Prostate gland (tissue), 2 donors: ENCODE data around the gene KDM4C.

Experiments used
- POLR2A ChIP-seq: fragments of 450-650 bp; IDR thresholded peaks from one replicate; pipeline ENCODE4 v1.6.1; 2016; ENCODE audit warnings: antibody characterized with exemption, mild to moderate bottlenecking
- POLR2AphosphoS5 ChIP-seq: sonication (generic); formaldehyde crosslinking; IDR thresholded peaks from one replicate; pipeline ENCODE4 v1.6.1; 2017; ENCODE audit warnings: antibody characterized with exemption
- TF ChIP-seq, protein P1 (sequence below), 4 experiments: fragments of 200-600 bp in 2 of 4; fragments of 450-650 bp in 2 of 4; sonication (generic) in 2 of 4; IDR thresholded peaks; 1 replicate in 3 of 4; 2 replicates in 1 of 4; pipeline ENCODE4 v1.5.1; 2016 to 2019; ENCODE audit warnings: antibody characterized with exemption in 4 of 4, mild to moderate bottlenecking in 2 of 4, moderate library complexity in 2 of 4

DNA sequence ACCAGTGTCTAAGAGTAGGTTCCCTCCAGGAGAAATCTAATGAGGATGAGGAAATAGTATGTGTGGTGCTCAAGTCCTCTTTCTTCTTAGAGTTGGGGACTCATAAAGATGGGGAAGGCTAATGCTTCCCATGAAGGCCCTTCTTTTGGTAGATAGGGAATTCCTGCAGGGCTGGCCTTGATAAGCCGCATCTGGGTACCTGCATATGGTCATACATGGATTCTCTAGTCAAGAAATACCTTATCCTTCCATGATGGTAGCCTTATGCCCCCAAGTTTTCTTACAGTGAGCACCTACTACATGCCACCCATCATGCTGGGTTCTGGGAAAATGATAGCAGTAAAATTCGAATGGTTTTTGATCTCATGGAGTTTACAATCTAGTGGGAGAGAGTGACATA is 382.6 kb downstream of the KDM4C start:
- TF ChIP-seq, protein P1, sequence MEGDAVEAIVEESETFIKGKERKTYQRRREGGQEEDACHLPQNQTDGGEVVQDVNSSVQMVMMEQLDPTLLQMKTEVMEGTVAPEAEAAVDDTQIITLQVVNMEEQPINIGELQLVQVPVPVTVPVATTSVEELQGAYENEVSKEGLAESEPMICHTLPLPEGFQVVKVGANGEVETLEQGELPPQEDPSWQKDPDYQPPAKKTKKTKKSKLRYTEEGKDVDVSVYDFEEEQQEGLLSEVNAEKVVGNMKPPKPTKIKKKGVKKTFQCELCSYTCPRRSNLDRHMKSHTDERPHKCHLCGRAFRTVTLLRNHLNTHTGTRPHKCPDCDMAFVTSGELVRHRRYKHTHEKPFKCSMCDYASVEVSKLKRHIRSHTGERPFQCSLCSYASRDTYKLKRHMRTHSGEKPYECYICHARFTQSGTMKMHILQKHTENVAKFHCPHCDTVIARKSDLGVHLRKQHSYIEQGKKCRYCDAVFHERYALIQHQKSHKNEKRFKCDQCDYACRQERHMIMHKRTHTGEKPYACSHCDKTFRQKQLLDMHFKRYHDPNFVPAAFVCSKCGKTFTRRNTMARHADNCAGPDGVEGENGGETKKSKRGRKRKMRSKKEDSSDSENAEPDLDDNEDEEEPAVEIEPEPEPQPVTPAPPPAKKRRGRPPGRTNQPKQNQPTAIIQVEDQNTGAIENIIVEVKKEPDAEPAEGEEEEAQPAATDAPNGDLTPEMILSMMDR (IDR thresholded peaks at IDR 0.05), result no peak
- TF ChIP-seq POLR2A (no peak), POLR2AphosphoS5 (no peak)
